Measurements from ENCODE around the gene ACSM6.

GRCh38 chr10:95220539-95220938 lies 26.5 kb downstream of the ACSM6 start:
- TF ChIP-seq, protein P1, sequence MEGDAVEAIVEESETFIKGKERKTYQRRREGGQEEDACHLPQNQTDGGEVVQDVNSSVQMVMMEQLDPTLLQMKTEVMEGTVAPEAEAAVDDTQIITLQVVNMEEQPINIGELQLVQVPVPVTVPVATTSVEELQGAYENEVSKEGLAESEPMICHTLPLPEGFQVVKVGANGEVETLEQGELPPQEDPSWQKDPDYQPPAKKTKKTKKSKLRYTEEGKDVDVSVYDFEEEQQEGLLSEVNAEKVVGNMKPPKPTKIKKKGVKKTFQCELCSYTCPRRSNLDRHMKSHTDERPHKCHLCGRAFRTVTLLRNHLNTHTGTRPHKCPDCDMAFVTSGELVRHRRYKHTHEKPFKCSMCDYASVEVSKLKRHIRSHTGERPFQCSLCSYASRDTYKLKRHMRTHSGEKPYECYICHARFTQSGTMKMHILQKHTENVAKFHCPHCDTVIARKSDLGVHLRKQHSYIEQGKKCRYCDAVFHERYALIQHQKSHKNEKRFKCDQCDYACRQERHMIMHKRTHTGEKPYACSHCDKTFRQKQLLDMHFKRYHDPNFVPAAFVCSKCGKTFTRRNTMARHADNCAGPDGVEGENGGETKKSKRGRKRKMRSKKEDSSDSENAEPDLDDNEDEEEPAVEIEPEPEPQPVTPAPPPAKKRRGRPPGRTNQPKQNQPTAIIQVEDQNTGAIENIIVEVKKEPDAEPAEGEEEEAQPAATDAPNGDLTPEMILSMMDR (IDR thresholded peaks at IDR 0.05; ENCODE audit: low read length), result no peak
- no peak for TF ChIP-seq EZH2 (IDR thresholded peaks at IDR 0.05; ENCODE audit: borderline replicate concordance, low read length)
